Activated T-helper 1 cell treated with anti-CD3 and anti-CD28 coated beads, Interleukin-12 subunit alpha, Interleukin-12 subunit beta, Interleukin-2, Interleukin-4 antibody, amounts not matched to agents 30 ng/mL and 10 ng/mL and 1 ng/mL, durations not matched to agents 14 hours and 24 hours and 36 hours (primary cell): Measurements from ENCODE around the gene ELN. TPM values are rescaled to one million over a fixed set of nuclear protein-coding genes. Genes with fewer than 3 reads are reported as not detected.

Experiments used
- DNase-seq: peaks from one replicate; pipeline ENCODE4 v3.0.0; 2021; ENCODE audit warnings: low spot score
- H3K27ac Mint-ChIP-seq: one replicate; pipeline ENCODE4 v1.8.0; 2021; ENCODE audit warnings: mild to moderate bottlenecking, mixed read lengths
- H3K27me3 Mint-ChIP-seq: one replicate; pipeline ENCODE4 v1.8.0; 2022; ENCODE audit warnings: mild to moderate bottlenecking, moderate library complexity, mixed read lengths; ENCODE audit not compliant: insufficient read depth
- H3K36me3 Mint-ChIP-seq: one replicate; pipeline ENCODE4 v1.8.0; 2021; ENCODE audit warnings: low read depth, mixed read lengths
- H3K4me1 Mint-ChIP-seq: one replicate; pipeline ENCODE4 v1.8.0; 2021; ENCODE audit warnings: low read depth, mixed read lengths
- H3K4me3 Mint-ChIP-seq: one replicate; pipeline ENCODE4 v1.8.0; 2021; ENCODE audit warnings: mild to moderate bottlenecking, moderate library complexity, mixed read lengths
- H3K9me3 Mint-ChIP-seq: one replicate; pipeline ENCODE4 v1.8.0; 2021; ENCODE audit warnings: mixed read lengths
- intact Hi-C: fragments of 100-400 bp; cut with micrococcal nuclease; formaldehyde crosslinking; loops from one replicate; pipeline ENCODE4 v1.15.1; 2024
- total RNA-seq: library from RNA; stranded (reverse); gene quantifications from 2 replicates; pipeline ENCODE4 v1.2.3, GENCODE V29; 2022

ELN gene
- total RNA-seq, 1 donor from 2014 or later: not detected

DNA sequence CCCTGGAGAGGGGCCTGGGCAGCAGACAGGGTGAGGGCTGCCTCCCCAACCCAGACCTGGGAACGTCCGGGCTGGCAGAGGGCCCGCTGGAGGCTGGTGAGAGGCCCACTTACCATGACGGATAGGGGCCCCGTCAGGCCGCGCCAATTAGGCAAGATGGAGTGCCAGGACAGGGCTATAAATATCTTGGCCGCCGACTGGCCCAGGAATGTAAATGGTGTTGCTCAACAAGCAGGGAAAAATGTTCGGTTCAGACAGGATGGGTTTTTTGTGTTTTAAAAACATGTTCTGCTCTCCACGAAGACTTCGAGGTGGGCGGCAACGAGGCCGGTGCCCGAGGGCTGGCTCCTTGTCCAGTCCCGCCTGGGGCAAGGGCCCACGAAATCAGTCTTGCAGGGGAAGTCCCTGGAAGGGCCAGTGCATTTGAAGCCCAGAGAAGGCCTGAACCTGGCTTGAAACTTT lies 35.8 kb upstream of the ELN start:
- Mint-ChIP-seq H3K36me3 (no peaks in the 10 kb centered on the region), H3K9me3 (peaks cover 19% of the 10 kb centered on the region), H3K4me1 (no peaks in the 10 kb centered on the region), H3K27me3 (no peaks in the 10 kb centered on the region), H3K4me3 (no peak overlapping the region), H3K27ac (no peak overlapping the region)
- intact Hi-C loops: no loop called here
- no peak for DNase-seq

DNA sequence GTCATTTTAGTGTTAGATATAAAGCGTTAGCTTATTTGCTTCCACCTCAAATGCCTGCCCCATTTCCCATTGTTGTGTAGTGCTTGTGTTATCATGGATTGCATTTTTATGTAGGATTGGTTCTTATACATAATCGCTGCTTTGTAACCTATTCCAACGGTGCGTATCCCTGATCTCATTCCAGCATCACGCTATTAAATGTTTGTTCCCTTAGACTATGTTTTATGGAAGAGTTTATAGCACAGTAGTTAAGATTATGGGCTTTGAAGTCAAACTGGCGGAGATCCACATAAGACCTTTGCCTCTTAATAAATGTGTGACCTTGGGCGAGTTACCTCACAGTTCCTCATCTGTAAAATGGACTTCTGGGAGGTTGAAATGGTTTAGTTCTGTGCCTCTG lies 34.0 kb upstream of the ELN start:
- no peak overlapping the region for H3K27ac Mint-ChIP-seq
- peaks cover 19% of the 10 kb centered on the region for H3K9me3 Mint-ChIP-seq
- H3K4me3 Mint-ChIP-seq: no peak overlapping the region
- no peak for DNase-seq
- H3K27me3 Mint-ChIP-seq: no peaks in the 10 kb centered on the region
- no peaks in the 10 kb centered on the region for H3K4me1 Mint-ChIP-seq
- H3K36me3 Mint-ChIP-seq: no peaks in the 10 kb centered on the region
- intact Hi-C loops: no loop called here

DNA sequence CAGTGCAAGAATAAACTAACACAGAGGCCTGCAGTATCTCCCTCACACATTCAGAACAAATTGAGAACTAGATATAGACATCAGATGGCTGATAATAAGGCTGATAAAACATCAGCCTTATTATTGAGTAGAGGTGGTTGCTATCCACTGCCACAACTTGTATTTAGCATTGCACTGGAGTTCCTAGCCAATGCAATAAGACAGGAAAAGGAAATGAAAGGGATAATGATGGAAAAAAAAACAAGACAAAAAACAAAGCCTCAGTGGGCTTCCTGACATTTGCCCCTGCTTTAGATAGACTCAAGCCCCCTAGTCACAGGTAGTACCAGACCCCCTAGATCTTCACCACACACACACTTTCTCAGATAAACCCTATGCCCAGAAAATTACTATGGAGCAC lies 33.2 kb upstream of the ELN start:
- intact Hi-C loops: no loop called here
- Mint-ChIP-seq H3K36me3 (no peaks in the 10 kb centered on the region), H3K27me3 (no peaks in the 10 kb centered on the region)

DNA sequence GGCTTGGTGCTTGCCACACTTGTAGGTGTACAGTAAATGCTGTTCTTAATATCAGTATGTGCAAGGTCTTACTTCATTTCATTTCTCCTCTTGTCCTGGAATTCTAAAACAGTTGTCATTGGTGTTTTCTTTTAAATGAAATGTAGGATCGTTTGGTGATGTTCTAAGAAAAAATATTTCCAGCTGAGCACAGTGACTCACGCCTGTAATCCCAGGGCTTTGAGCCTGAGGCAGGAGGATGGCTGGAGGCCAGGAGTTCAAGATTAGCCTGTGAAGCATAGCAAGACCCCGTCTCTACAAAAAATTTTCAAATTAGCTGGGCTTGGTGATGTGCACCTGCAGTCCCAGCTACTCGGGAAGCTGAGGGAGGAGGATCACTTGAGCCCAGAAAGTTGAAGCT lies 32.6 kb upstream of the ELN start:
- Mint-ChIP-seq H3K4me3 (no peak overlapping the region), H3K36me3 (no peaks in the 10 kb centered on the region), H3K27ac (no peak overlapping the region), H3K9me3 (peaks cover 19% of the 10 kb centered on the region), H3K4me1 (no peaks in the 10 kb centered on the region), H3K27me3 (no peaks in the 10 kb centered on the region)
- intact Hi-C loops: no loop called here
- DNase-seq: no peak

More for the DNA sequence above, 33.2 kb upstream of the ELN start:
- Mint-ChIP-seq H3K4me1 (no peaks in the 10 kb centered on the region), H3K27ac (no peak overlapping the region), H3K4me3 (no peak overlapping the region), H3K9me3 (peaks cover 19% of the 10 kb centered on the region)
- no peak for DNase-seq

DNA sequence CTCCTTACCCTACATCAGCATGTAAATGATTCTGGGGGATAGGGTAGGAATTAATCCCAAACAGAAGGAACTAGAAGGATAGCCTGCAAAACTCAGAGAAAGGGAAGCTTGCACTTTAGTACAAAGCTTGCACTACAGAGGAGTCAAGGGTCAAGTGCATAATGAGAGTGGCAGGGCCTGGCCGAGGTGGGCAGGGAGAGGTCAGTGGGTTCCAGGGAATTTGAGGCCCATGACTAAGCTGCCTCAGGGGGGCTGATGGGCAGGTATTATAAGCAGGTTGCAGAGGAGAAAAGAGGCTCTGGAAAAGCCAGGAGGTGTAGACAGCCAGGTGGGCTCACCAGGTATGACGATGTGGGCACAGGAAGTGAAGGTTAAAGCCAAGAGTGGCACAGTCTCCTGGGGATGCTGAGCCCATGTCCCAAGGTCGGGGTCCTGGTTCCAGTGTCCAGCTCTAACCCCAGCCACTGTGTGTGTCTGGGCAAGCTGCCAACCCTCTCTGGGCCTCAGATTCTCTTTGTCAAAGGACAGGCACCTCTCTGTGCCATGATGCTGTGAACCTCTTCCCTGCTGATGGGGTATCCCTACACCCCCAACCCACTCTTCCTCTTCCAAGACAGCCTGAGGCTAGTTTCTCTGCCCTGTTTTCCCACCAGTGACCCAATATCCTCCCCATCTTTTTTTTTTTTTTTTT lies 32.0 kb upstream of the ELN start:
- Mint-ChIP-seq H3K4me1 (no peaks in the 10 kb centered on the region), H3K4me3 (no peak overlapping the region), H3K27me3 (no peaks in the 10 kb centered on the region), H3K9me3 (peaks cover 19% of the 10 kb centered on the region), H3K27ac (no peak overlapping the region), H3K36me3 (no peaks in the 10 kb centered on the region)
- no peak for DNase-seq
- intact Hi-C loops: no loop called here

DNA sequence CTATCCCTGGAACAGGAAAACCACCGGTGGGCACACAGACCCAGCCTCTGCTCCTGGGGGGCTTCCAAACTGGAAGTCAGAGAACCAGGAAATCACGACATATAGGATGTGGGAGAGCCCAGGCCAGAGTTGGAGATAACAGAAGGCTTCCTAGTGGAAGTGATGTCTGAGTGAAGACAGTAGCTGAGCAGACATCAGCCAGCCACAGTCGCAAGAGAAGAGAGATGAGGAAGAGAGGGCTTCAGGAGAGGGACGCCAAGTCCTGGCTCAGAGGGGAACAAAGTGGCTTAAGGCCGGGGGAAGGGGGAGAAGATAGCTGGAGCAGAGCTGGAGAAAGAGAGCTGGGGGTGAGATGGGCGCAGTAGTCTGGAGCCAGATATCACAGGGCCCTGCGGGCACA lies 30.9 kb upstream of the ELN start:
- H3K36me3 Mint-ChIP-seq: no peaks in the 10 kb centered on the region
- intact Hi-C loops: no loop called here
- no peak overlapping the region for H3K4me3 Mint-ChIP-seq
- peaks cover 19% of the 10 kb centered on the region for H3K9me3 Mint-ChIP-seq
- H3K27ac Mint-ChIP-seq: no peak overlapping the region
- no peak for DNase-seq
- peaks cover 2% of the 10 kb centered on the region for H3K27me3 Mint-ChIP-seq
- H3K4me1 Mint-ChIP-seq: peaks cover 4% of the 10 kb centered on the region

DNA sequence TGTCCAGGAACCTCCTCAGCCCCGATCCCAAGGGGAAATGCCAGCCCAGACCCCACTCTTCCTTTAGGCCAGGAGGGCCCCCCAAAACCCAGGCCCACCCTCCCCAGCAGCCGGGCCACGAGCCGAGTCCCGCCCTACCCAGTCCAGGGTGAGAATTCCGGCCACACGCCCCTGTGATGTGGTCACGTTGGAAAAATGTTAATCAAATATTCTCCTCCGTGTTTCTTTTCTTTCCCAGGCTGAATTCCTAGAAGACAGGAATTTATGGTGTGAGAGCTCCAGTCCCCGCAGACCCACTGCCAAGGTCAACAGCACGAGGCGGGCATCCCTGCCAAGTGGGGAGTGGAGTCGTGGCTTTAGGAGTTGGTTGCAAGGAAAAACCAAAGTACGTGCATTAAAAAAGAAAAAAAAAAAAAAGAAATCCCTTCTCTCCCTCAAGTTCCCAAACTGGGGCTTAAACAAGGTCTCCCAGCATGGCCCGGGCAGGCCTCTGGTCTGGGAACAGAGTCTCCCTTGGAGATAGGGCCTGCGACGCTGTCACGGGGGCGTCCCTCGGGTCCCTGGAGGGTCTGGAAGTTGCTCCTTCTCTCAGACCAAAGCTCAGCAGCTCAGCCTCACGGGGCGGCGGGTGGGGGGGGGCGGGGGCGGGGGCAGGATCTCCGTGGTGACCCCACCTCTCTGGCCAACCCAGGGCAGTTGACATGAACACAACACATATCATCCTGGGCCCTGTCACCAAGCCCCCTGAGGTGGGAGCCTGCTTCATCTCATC lies 28.1 kb upstream of the ELN start:
- no peak for DNase-seq
- Mint-ChIP-seq H3K4me1 (peaks cover 12% of the 10 kb centered on the region), H3K4me3 (no peak overlapping the region), H3K36me3 (no peaks in the 10 kb centered on the region), H3K27me3 (peaks cover 4% of the 10 kb centered on the region), H3K27ac (no peak overlapping the region), H3K9me3 (peaks cover 6% of the 10 kb centered on the region)
- intact Hi-C loops: no loop called here

DNA sequence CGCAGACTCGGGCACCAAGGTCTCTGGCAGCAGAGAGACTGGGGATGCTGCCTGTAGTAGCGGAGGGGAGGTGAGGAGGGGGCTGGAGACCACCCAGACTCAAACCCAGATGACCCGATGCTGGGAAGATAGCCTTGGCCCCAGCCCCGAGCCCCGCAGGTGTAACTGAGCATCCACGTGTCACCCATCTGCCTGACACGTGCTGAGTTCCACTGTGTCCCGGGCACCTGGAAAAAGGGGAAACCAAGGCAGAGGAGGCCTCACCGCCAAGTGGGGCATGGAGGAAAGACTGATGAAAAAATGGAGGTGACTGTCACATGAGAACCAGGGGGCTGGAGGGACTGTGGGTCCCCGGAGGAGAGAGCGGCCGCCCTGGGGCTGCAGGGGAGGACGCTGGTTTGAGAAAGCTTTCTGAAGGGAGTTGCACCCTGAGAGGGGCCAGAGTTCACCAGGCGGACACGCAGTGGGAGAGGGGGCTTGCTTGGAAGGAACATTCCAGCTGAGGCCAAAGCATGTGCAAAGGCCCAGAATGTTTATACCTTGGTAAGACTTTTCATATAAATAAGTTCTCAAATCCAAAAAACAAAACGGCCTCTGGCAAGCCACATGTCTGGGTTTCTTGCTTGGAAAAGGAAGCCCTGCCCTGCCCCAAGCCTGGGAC lies 27.4 kb upstream of the ELN start:
- peaks cover 4% of the 10 kb centered on the region for H3K27me3 Mint-ChIP-seq
- no peak for DNase-seq
- intact Hi-C loops: no loop called here
- H3K4me3 Mint-ChIP-seq: no peak overlapping the region
- H3K27ac Mint-ChIP-seq: no peak overlapping the region
- no peaks in the 10 kb centered on the region for H3K36me3 Mint-ChIP-seq
- peaks cover 12% of the 10 kb centered on the region for H3K4me1 Mint-ChIP-seq
- H3K9me3 Mint-ChIP-seq: no peaks in the 10 kb centered on the region

DNA sequence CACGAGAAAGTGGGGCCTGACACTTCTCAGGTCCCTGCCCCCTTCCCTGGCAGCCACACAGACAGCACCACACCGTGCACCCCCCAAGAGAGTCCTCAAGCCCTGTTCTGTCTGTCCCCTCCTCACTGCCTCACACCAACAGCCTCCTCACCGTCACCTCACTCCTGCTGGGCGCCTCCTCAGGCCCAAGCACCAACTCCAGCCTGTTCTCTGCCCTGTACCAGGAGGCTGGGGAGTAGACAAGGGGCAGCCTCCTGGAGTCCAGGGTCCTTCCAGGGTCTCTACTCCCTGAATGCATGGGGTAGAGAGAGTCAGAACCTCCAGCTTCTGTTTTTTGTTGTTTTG lies 26.9 kb upstream of the ELN start:
- intact Hi-C loops: no loop called here
- H3K9me3 Mint-ChIP-seq: no peaks in the 10 kb centered on the region
- H3K36me3 Mint-ChIP-seq: no peaks in the 10 kb centered on the region
- no peak for DNase-seq
- H3K4me3 Mint-ChIP-seq: no peak overlapping the region
- no peak overlapping the region for H3K27ac Mint-ChIP-seq
- H3K27me3 Mint-ChIP-seq: peaks cover 4% of the 10 kb centered on the region
- peaks cover 12% of the 10 kb centered on the region for H3K4me1 Mint-ChIP-seq

DNA sequence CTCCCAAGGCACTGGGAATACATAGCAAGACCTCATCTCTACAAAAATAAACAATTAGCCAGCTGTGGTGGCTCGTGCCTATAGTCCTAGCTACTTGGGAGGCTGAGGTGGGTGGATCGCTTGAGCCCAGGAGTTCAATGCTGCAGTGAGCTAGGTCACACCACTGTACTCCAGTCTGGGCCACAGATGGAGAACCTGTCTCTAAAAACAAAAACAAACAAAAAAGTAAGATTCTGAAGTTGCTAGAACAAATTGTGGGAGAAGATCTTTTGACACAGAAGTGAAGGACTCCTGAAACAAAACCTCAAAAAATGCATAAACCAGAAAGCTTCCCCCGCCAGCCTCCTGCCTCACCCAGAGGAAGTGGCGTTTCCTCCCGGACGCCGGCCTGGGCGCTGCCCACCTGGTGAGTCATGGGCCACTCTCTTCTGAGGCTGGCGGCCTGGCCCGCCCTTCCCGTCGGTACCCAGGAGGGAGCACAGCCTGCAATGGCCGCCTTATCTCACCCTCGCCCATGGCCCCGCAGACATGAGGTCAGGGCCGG lies 25.4 kb upstream of the ELN start:
- Mint-ChIP-seq H3K9me3 (no peaks in the 10 kb centered on the region), H3K4me3 (no peak overlapping the region), H3K4me1 (peaks cover 12% of the 10 kb centered on the region), H3K36me3 (no peaks in the 10 kb centered on the region), H3K27ac (no peak overlapping the region), H3K27me3 (peaks cover 4% of the 10 kb centered on the region)
- no peak for DNase-seq
- intact Hi-C loops: no loop called here

DNA sequence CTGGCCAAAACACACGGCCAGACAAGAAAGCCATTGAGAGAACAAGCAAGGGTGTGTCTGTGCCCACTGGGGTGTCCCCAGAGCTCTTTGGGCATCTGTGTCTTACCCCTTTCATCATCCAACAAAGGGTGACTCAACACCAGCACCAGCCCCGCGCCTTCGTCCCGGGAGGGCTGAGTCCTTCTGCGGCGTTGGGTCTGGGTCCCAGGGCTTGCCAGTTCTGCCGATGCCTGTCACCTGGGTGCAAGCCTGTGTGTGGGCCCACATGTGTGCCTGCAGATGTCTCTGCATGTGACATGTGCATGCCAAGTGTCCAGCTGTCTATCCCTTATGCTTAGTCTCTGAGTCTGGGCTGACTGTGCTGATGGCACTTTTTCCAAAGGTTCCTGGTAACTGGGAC lies 24.4 kb upstream of the ELN start:
- Mint-ChIP-seq H3K9me3 (no peaks in the 10 kb centered on the region), H3K27ac (no peak overlapping the region), H3K4me1 (peaks cover 12% of the 10 kb centered on the region)

DNA sequence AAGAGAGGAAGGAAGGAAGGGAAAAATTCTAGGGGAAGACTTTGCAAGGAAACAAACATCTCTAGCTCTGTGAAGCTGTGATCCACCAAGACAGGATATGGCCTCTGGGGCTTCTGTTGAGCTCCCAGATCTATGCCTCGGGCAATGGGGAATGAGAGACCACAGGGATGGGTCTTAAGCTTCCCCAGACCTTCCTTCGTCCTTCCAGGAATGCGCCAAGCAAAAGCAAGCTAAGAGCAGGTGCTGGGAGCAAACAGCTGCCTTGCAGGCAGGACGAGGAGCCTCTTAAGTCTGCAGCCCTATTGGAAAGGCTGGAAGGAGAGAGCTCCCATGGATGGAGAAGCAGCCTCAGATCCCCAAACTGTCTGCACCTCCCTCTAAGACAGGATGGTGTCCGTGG lies 21.9 kb upstream of the ELN start:
- Mint-ChIP-seq H3K27ac (no peak overlapping the region), H3K9me3 (no peaks in the 10 kb centered on the region), H3K4me1 (peaks cover 12% of the 10 kb centered on the region), H3K4me3 (no peak overlapping the region), H3K36me3 (no peaks in the 10 kb centered on the region), H3K27me3 (peaks cover 4% of the 10 kb centered on the region)
- no peak for DNase-seq
- intact Hi-C loops: no loop called here

More for the DNA sequence above, 24.4 kb upstream of the ELN start:
- Mint-ChIP-seq H3K27me3 (peaks cover 4% of the 10 kb centered on the region), H3K36me3 (no peaks in the 10 kb centered on the region), H3K4me3 (no peak overlapping the region)
- no peak for DNase-seq
- intact Hi-C loops: no loop called here
